Testis (tissue), 2 donors: Measurements from ENCODE around the gene TMEM74B.

Experiments used
- POLR2A ChIP-seq: fragments of 450-650 bp; IDR thresholded peaks from one replicate; pipeline ENCODE4 v1.6.1; 2017; ENCODE audit warnings: antibody characterized with exemption, mild to moderate bottlenecking, moderate library complexity
- TF ChIP-seq, protein P1 (sequence below), 3 experiments: fragments of 450-650 bp in 2 of 3; fragments of 200-600 bp in 1 of 3; sonication (generic) in 1 of 3; IDR thresholded peaks; one replicate each; pipeline ENCODE4 v1.5.1; 2016 to 2019; ENCODE audit warnings: antibody characterized with exemption in 3 of 3, mild to moderate bottlenecking in 2 of 3, moderate library complexity in 1 of 3

DNA sequence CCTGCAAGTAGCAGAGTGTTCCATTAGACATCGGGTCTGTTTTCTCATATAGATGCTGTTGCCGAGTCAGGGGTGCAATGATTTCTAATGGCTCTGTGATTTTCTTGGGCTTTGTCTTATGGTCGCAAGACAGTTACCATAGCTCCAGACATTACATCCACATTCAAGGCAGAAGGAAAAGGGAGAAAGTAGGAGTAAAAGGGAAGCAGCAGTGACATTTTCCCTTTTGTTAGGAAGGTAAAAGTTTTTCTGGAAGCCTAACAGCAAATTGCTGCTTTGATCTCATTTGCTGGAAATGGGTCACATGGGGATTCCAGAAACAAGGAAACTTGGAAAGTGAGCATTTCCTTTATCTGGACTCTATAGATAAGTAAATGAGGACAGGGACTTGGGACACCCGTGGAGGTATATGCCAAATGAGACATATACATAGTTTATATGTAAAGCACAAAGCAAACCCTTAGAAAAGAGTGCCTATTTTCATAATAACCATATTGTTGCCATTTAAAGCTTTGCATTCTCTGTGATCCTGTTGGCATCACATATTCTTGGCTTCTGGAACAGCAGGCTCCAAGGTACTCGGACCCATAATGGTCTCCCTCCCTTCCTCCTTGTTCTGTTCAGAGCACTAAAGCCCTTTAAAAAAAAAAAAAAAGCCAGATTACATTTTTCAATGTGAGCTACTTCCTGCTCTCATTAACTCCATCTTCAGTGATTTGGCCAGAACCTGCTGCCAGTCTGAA, 18.2 kb upstream of the TMEM74B start, which contains the start of gene C20orf202:
- TF ChIP-seq POLR2A: no peak
- TF ChIP-seq, protein P1, sequence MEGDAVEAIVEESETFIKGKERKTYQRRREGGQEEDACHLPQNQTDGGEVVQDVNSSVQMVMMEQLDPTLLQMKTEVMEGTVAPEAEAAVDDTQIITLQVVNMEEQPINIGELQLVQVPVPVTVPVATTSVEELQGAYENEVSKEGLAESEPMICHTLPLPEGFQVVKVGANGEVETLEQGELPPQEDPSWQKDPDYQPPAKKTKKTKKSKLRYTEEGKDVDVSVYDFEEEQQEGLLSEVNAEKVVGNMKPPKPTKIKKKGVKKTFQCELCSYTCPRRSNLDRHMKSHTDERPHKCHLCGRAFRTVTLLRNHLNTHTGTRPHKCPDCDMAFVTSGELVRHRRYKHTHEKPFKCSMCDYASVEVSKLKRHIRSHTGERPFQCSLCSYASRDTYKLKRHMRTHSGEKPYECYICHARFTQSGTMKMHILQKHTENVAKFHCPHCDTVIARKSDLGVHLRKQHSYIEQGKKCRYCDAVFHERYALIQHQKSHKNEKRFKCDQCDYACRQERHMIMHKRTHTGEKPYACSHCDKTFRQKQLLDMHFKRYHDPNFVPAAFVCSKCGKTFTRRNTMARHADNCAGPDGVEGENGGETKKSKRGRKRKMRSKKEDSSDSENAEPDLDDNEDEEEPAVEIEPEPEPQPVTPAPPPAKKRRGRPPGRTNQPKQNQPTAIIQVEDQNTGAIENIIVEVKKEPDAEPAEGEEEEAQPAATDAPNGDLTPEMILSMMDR (IDR thresholded peaks at IDR 0.05): no peak
